CD1c-positive myeloid dendritic cell (primary cell): ENCODE results near the gene ABHD15.

ENCODE experiments used
- DNase-seq: peaks from one replicate; pipeline ENCODE4 v3.0.0-alpha.2; 2016; ENCODE audit errors: extremely low spot score

The ABHD15 gene

DNA sequence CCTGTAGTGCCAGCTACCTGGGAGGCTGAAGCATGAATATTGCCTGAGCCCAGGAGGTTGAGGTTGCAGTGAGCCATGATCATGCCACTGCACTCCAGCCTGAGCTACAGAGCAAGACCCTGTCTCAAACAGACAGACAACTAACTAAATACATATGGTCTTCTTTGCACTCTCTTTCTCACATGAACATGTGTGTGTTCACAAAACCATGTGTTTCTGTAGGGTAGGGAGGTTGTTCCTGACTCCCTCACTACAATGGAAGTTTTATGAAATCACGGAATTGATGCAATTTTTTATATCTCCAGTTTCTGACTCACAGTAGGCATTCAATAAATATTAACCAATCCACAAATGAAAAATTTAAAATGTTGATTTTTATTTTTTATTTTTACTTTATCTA is 48.5 kb downstream of the ABHD15 start:
- no peak for DNase-seq

DNA sequence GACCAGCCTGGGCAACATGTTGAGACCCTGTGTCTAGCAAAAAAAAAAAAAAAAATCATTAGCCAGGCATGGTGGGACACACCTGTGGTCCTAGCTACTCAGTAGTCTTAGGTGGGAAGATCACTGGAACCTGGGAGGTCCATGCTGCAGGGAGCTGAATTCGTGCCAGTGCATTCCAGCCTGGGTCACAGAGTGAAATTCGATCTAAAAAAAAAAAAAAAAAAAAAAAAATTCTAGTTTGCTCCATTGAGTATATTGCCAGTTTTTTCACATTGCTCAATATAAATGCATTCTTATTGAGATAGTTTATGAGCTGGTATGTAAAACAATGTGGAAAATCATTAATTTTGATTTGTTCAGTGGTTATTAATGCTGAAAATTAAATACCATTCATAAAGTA is 52.0 kb downstream of the ABHD15 start:
- no peak for DNase-seq

- DNase-seq = no peak
Measured at GRCh38 chr17:29510953-29511352, 55.9 kb downstream of the ABHD15 start.
